CD4-positive, alpha-beta T cell treated with Interleukin-2 at 100 ng/mL for 4 hours (primary cell): Measurements from ENCODE around the gene PTPN14.

Source experiments
- DNase-seq: peaks from one replicate; pipeline ENCODE4 v3.0.0-alpha.2; 2020; ENCODE audit warnings: low spot score

PTPN14 gene

GRCh38 chr1:214305164-214305751, 246.1 kb downstream of the PTPN14 start:
- no peak for DNase-seq

- no peak for DNase-seq
These were observed 248.1 kb downstream of the PTPN14 start for GRCh38 chr1:214303141-214303930.

DNA sequence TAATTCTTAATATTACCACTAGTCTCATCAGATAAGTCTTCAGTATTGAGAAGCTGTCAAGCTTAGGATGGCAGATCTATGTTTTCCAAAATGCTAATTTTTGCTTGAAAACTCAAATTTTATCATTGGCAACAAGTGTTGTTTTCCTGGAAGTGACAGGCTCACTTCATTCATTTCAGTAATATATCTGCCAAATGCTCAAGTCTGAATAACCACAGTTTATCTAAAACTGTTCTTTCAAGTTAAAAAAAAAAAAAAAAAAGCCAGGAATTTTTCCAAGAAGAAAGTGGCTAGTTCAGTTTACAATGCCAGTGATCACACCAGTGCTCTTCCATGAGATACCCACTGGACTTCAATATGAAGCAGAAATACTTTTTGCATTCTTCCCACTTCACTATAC, 249.9 kb downstream of the PTPN14 start:
- DNase-seq: no peak

GRCh38 chr1:214300149-214300780, 251.1 kb downstream of the PTPN14 start:
- DNase-seq: no peak
